Endothelial cell of umbilical vein (primary cell): Measurements from ENCODE around the gene PLCG2.

Source experiments
- EZH2 ChIP-seq: IDR thresholded peaks from 2 replicates; pipeline ENCODE4 v1.6.1; 2012; ENCODE audit warnings: borderline replicate concordance, low read depth, mild to moderate bottlenecking, moderate library complexity, low read length, inconsistent platforms; ENCODE audit not compliant: severe bottlenecking
- FOS ChIP-seq: IDR thresholded peaks from 2 replicates; pipeline ENCODE4 v1.6.1; 2011; ENCODE audit warnings: mild to moderate bottlenecking, low read length, moderate library complexity, borderline replicate concordance; ENCODE audit not compliant: insufficient read depth
- JUN ChIP-seq: IDR thresholded peaks from 2 replicates; pipeline ENCODE4 v1.6.1; 2011; ENCODE audit warnings: borderline replicate concordance, low read depth; ENCODE audit not compliant: insufficient read length, insufficient read depth
- MYC ChIP-seq: IDR thresholded peaks from one replicate; pipeline ENCODE4 v1.6.1; 2011; ENCODE audit warnings: mild to moderate bottlenecking, low read depth, low read length
- POLR2A ChIP-seq: IDR thresholded peaks from 2 replicates; pipeline ENCODE4 v1.6.1; 2012; ENCODE audit warnings: low read depth, mild to moderate bottlenecking, control low read depth, low read length
- POLR2AphosphoS5 ChIP-seq: IDR thresholded peaks from 2 replicates; pipeline ENCODE4 v1.6.1; 2012; ENCODE audit warnings: low read depth, mild to moderate bottlenecking, control low read depth, low read length, moderate library complexity; ENCODE audit not compliant: insufficient read depth
- TF ChIP-seq, protein P1 (sequence below), 2 donors: IDR thresholded peaks; 1 replicate in 1 of 2; 2 replicates in 1 of 2; pipeline ENCODE4 v1.5.1; 2011; ENCODE audit warnings: low read length in 2 of 2, mild to moderate bottlenecking in 2 of 2, moderate library complexity in 2 of 2, control low read depth in 1 of 2, inconsistent platforms in 1 of 2, low read depth in 1 of 2; ENCODE audit not compliant: insufficient read depth in 1 of 2; ENCODE audit errors: extremely low read depth in 1 of 2
- TF ChIP-seq, protein P2 (sequence below): IDR thresholded peaks from 2 replicates; pipeline ENCODE4 v1.6.1; 2011; ENCODE audit not compliant: insufficient read depth, insufficient read length

DNA sequence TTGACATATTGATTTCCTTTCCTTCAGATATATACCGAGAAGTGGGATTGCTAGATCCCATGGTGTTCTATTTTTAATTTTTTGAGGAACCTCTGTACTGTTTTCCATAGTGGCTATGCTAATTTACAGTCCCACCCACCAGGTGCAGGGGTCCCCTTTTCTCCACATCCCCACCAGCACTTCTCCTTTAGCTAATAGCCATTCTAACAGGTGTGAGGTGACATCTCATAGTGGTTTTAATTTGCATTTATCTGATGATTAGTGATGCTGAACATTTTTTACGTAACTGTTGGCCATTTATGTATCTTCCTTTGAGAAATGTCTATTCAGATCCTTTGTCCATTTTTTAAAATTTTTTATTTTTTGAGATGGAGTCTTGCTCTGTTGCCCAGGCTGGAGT is 138.3 kb downstream of the PLCG2 start:
- TF ChIP-seq, protein P1, sequence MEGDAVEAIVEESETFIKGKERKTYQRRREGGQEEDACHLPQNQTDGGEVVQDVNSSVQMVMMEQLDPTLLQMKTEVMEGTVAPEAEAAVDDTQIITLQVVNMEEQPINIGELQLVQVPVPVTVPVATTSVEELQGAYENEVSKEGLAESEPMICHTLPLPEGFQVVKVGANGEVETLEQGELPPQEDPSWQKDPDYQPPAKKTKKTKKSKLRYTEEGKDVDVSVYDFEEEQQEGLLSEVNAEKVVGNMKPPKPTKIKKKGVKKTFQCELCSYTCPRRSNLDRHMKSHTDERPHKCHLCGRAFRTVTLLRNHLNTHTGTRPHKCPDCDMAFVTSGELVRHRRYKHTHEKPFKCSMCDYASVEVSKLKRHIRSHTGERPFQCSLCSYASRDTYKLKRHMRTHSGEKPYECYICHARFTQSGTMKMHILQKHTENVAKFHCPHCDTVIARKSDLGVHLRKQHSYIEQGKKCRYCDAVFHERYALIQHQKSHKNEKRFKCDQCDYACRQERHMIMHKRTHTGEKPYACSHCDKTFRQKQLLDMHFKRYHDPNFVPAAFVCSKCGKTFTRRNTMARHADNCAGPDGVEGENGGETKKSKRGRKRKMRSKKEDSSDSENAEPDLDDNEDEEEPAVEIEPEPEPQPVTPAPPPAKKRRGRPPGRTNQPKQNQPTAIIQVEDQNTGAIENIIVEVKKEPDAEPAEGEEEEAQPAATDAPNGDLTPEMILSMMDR (IDR thresholded peaks at IDR 0.05; ENCODE audit: extremely low read depth in 1 of 2, insufficient read depth in 1 of 2, low read depth in 1 of 2, low read length in 2 of 2), result no peak
- TF ChIP-seq EZH2 (no peak), POLR2A (no peak), JUN (no peak), POLR2AphosphoS5 (no peak), FOS (no peak), MYC (no peak)
- TF ChIP-seq, protein P2, sequence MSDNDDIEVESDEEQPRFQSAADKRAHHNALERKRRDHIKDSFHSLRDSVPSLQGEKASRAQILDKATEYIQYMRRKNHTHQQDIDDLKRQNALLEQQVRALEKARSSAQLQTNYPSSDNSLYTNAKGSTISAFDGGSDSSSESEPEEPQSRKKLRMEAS, result no peak
